GM19397 (cell line): ENCODE measurements around the gene HIBADH.
"Not testable (repeated sequence)": the region's sequence is repeated elsewhere in the genome, so short reads cannot be mapped to it uniquely, and the experiment has no call there.

ENCODE experiments used
- ATAC-seq: cut with Tn5 transposase; IDR thresholded peaks from one replicate; pipeline ENCODE4 v1.9.1; 2021; ENCODE audit warnings: mild to moderate bottlenecking, moderate library complexity; ENCODE audit not compliant: unreplicated experiment

HIBADH gene

DNA sequence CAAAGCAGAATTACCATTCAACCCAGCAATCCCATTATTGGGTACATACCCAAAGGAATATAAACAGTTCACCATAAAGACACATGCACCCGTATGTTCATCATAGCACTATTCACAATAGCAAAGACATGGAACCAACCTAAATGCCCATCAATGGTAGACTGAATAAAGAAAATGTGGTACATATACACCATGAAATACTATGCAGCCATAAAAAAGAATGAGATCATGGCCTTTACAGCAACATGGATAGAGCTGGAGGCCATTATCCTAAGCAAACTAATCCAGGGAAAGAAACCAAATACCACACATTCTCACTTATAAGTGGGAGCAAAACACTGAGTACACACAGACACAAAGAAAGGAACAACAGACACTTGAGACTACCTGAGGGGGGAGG is 23.6 kb downstream of the HIBADH start:
- ATAC-seq, result not testable (repeated sequence)

DNA sequence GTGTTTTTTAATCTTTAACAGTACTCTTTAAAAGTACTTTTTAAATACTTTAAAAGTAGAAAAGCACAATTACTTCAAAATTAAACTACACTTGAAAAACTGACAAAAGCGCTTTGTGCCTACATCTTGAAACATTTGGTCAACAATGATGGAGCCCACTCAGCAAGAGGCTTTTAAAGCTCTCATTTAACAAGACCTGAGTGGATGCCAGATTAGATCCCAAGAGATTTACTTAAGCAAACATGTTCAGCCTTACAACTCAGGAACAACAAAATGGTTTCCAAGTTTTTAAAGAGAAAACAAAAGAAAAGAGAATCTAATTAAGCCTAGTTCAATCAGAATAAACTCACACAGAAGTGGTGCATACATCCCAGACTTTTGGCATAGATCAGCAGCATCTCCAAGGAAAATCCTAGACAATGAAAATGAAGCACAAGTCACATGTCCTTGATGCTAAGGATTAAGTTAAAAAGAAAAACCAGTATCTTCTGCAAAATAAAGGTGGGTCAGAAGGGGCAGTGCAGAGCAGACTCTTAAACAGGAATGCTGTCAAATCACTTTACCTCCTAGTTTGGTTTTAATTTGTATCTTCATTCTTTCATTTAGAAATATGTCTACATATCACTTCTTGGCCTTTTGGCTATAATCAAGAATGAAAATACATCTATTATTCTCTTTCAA is 26.2 kb downstream of the HIBADH start:
- ATAC-seq, result no peak

DNA sequence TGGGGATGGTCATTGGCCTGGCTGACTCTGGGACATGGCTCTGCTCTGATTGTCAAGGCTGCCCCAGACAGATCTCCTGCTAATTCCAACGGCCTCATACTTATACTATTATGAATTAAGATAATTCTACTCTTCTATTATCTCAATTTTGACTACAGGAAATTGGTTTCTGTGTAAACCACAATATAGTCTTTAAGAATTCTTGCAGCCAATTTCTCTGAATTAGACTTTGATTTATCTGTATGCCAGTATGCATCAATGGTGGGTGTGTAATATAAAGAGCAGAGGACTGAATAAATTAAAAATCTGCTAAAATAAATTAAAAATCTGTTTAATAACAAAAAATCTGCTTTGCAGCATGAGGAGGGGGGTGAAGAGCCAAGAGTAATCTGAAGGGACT is 27.0 kb downstream of the HIBADH start:
- no peak for ATAC-seq

DNA sequence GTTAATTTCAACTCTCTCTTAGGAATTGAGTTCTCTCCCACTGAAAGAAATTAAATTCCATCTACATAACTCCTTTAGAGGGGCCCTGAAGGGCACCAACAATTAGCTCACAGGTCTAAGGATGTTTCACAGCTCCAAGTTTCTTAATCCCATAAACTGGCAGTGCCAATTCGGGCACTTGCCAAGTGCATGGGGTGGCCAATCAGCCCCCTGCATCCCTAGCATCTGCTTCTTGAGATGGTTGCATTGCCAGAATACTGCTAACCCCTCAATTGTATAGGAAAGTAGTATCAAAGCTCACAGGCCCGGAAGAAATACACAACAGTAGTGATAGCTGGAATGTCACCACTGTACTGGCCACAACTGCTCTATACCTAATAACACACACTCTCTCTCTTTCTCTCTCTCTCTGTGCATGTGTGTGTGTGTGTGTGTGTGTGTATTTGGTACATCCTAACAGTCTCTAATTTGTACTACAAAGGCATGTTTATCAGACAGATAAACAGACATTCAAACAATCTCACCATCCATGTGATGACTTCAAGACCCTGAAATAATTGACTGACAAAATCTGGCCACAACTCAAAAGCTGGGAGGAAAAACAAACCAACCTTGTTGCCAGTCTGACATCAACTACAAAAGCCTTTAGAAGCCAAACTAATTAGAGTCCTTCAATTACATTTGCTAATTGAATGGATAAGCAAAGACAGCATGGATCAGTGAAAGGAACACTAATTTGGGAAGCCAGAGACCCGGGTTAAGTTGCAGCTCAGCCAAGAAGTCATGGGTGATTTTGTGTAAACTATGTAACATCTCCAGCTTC is 27.8 kb downstream of the HIBADH start:
- ATAC-seq, result no peak

GRCh38 chr7:27633062-27633461 is 29.6 kb downstream of the HIBADH start:
- ATAC-seq, result no peak

GRCh38 chr7:27631391-27631790 is 31.3 kb downstream of the HIBADH start:
- no peak for ATAC-seq

GRCh38 chr7:27627146-27627545 is 35.5 kb downstream of the HIBADH start:
- no peak for ATAC-seq

GRCh38 chr7:27619492-27619891 is 43.2 kb downstream of the HIBADH start:
- no peak for ATAC-seq

GRCh38 chr7:27617651-27618381 is 44.9 kb downstream of the HIBADH start:
- no peak for ATAC-seq

DNA sequence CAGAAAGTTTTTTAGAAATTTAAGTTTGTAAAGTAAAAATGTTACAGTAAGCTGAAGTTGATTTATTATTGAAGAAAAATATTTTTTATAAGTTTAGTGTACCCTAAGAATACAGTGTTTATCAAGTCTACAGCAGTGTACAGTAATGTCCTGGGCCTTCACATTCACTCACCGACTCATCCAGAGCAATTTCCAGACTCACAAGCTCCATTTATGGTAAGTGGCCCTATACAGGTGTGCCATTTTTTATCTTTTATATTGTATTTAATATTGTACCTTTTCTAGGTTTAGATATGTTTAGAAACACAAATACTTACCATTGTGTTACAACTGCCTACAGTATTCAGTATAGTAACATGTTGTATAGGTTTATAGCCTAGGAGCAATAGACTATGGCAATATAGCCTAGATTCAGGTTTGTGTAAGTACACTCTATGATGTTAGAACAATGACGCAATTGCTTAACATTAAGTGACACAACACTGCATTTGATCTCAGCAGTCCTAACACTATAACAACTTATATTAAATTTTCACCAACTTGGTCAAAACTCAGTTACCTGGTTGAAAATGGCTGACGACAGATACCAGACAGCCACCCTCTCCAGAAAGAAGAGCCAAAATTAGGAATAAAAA is 45.7 kb downstream of the HIBADH start:
- no peak for ATAC-seq

DNA sequence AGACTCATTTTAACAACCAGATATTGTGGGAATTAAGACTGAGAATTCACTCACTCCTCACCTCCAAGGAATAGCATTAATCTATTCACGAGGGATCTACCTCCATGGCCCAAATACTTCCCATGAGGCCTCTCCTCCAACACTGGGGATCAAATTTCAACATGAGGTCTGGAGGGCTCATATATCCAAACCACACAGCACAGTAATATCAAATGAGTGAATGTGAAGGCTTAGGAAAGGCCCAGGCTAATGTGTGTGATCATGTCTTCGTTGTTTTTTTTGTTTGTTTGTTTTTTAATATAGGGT is 46.5 kb downstream of the HIBADH start:
- no peak for ATAC-seq

- ATAC-seq, result no peak
These were observed 47.1 kb downstream of the HIBADH start for GRCh38 chr7:27615420-27616185.

DNA sequence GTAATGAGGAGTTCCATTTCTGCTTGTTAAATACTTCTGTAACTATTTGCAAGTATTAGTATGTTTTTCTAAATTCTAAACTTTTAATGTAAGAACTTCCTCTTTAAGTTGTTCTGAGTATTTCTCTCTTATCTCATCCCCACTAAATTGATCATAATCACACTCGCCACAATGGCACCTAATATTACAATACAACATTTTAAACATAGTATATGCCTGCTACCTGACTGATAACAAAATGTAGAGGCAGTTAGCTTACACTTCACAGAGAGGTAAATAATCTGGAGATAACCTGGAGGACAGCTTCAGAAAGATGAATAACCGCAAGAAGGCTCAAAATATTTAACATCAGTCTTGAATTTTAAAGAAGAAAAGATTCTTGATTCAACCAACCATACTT is 48.6 kb downstream of the HIBADH start:
- no peak for ATAC-seq

GRCh38 chr7:27611059-27611458 is 51.6 kb downstream of the HIBADH start:
- ATAC-seq, result no peak

DNA sequence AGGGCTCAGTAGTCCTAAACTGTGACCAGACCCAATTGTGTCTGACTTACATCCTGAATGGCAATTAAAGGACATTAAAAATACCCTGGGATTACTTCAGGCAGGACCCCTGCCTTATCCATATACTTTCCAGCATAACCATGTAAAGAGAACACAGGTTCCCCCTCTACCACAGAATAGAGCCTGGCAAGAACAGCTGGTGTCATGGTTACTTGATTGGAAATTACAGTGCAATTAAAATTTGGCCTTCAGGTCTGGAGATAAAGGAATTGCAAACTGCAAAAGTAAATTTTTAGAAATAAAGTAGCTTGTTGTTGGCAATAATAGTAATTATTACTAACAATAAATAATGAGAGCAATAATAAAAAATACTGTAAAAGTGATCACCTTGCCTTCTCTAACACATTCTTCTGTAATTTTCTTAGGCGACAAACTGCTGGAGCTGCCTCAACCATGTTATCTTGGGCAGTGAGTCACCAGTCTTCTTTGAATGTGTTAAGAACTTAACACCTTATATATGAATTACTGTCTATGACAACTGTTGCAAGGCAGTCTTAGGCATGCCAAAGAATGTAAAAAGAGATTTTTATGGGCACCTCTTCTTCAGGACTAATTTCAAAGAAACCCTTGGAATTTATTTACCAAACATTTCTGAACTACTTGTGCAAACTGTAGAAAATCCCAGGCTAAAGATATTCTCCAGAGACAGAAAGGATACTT is 53.7 kb downstream of the HIBADH start:
- no peak for ATAC-seq

GRCh38 chr7:27607210-27607606 is 55.5 kb downstream of the HIBADH start:
- ATAC-seq, result no peak

DNA sequence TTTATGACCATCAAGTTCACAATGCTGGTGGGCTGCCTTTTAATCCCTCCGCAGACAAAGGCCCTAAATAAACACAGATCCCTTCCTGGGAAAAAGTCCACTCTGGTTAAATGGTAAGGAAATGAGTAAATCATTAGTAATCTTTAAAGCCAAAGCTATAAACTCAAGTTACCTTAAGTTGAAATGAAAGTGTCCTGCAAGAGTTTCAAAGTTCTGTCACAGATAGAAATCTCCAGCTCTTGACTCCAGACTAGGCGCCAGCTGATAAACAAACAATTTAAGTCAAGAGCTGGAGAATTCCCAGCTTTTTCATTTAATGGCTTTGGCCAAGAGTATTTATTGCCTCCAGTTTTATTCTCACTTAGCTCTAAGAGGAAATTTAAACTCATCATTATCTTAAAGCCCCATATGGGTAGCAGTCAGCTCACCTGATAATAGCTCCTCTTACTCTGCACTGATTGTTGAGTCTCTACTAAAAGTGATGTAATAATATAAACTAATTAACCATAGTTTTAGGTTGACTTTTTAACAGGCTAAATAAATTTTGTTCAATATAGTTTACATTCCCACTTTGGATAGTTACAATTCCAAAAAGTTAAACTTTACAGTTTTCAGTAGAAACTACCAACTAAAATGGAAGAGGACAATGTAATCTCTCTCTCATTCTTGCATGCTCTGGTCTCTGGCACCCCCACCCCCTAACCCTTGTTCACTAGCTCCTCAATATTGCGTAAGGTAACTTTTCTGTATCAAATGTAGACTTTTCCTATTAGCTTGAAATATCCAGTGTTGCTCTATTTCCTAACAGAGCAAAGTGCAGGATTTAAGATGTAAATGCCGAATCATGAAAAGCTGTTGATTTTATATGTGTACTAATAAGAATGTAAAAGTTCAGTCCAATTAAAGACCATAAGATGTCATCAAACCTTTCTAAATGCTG is 56.1 kb downstream of the HIBADH start:
- ATAC-seq, result no peak

DNA sequence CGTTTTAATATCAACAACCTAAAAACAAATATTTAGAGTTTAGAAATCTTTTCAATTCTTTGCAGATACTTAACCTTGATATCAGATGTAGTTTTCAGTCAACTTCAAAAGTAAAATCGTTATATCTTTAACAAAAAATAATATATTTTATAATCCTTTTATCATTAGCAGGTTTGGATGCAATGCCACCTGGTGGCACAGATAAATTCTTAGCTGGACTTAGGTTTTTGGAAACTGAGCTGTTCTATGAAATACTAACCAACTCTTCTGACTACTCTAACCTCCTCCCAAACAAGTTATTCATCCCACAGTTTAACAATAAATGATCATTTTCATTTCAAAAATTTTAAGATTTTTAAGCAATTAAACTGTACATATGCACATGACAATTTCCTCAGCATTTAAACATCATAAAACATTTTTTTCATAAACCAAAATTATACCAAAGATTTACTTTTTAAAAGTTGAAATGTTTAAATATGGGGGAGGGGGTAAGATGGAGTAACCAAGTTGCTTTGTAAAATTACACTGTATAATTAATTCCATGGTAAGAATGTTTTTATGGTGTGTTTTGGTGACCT is 56.9 kb downstream of the HIBADH start:
- no peak for ATAC-seq

- ATAC-seq, result no peak
These were observed 57.4 kb downstream of the HIBADH start for GRCh38 chr7:27605283-27605682.
